ENCODE data around the gene ALX4. TPM values are rescaled to one million over a fixed set of nuclear protein-coding genes. Genes with fewer than 3 reads are reported as not detected.

Gene ALX4
- total and polyA plus RNA-seq, 2 donors (not counting 1 experiment from before 2014, with no cell fraction given): not detected

DNA sequence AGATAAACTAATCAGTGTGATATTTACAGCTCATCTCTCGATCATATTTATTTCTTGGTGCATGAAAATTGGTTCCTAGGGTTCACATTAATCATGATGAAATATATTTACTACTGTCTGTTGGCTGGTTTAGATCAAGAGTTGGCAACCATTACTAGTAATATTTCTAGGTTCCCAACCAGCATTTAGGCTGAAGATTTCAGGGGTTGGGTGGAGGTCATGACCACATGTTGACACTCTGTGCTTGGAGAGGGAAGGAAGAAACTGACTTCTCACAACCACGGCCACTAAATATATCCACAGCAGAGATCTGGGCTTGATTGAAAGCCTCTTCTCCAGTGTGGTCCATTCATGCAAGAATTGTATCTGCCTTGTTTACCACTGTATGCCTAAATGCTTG is 87.9 kb downstream of the ALX4 start:
- Mint-ChIP-seq H3K27ac (no peak overlapping the region), H3K4me1 (peaks cover 2% of the 10 kb centered on the region), H3K9me3 (ENCODE audit: insufficient read depth) (no peaks in the 10 kb centered on the region), H3K27me3 (no peaks in the 10 kb centered on the region), H3K4me3 (no peak overlapping the region)
- ChIA-PET POLR2A (no interaction called here), CTCF (no interaction called here)
- H3K27ac ChIP-seq (ENCODE audit: low read length in 2 of 2): no peak overlapping the region
- no peaks in the 10 kb centered on the region for H3K27me3 ChIP-seq (replicated peaks in 1 of 4; ENCODE audit: control extremely low read depth in 1 of 4, control insufficient read depth in 3 of 4, insufficient read depth in 4 of 4, low read length in 3 of 4)
- intact Hi-C loops (cut with micrococcal nuclease): no loop called here
- no peak for TF ChIP-seq EZH2 (IDR thresholded peaks at IDR 0.05; ENCODE audit: borderline replicate concordance, insufficient read depth, low read depth, low read length, poor library complexity, severe bottlenecking)
- TF ChIP-seq, protein P1, sequence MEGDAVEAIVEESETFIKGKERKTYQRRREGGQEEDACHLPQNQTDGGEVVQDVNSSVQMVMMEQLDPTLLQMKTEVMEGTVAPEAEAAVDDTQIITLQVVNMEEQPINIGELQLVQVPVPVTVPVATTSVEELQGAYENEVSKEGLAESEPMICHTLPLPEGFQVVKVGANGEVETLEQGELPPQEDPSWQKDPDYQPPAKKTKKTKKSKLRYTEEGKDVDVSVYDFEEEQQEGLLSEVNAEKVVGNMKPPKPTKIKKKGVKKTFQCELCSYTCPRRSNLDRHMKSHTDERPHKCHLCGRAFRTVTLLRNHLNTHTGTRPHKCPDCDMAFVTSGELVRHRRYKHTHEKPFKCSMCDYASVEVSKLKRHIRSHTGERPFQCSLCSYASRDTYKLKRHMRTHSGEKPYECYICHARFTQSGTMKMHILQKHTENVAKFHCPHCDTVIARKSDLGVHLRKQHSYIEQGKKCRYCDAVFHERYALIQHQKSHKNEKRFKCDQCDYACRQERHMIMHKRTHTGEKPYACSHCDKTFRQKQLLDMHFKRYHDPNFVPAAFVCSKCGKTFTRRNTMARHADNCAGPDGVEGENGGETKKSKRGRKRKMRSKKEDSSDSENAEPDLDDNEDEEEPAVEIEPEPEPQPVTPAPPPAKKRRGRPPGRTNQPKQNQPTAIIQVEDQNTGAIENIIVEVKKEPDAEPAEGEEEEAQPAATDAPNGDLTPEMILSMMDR (IDR thresholded peaks at IDR 0.05): no peak
- no peaks in the 10 kb centered on the region for H3K4me1 ChIP-seq (ENCODE audit: control insufficient read depth in 2 of 2, insufficient read depth in 2 of 2, low read length in 2 of 2)
- H3K79me2 ChIP-seq (ENCODE audit: control insufficient read depth, insufficient read depth, low read length): no peaks in the 10 kb centered on the region
- H4K20me1 ChIP-seq (ENCODE audit: control insufficient read depth, insufficient read depth, low read length, poor library complexity, severe bottlenecking): no peaks in the 10 kb centered on the region
- no peak overlapping the region for H2AFZ ChIP-seq (ENCODE audit: insufficient read depth, low read depth, low read length, poor library complexity, severe bottlenecking)
- DNase-seq (no peak), ATAC-seq (ENCODE audit: low read depth) (no peak)
- H3K9ac ChIP-seq (ENCODE audit: low read length): no peak overlapping the region
- no peak overlapping the region for H3K4me2 ChIP-seq (replicated peaks; ENCODE audit: low read depth, low read length, poor library complexity, severe bottlenecking)
- H3K9me3 ChIP-seq (ENCODE audit: control extremely low read depth in 1 of 3, control insufficient read depth in 2 of 3, insufficient read depth in 1 of 3, low read length in 2 of 3): no peaks in the 10 kb centered on the region
- no CpG with 5 or more reads among the region's 2 CpGs for WGBS (ENCODE audit: insufficient coverage)
- H3K36me3 ChIP-seq (replicated peaks in 1 of 2; ENCODE audit: control extremely low read depth in 1 of 2, control insufficient read depth in 1 of 2, extremely low read depth in 1 of 2, insufficient read depth in 2 of 2, low read length in 1 of 2): peaks cover 0 to 4% of the 10 kb centered on the region in 2 experiments
- no peak overlapping the region for H3K4me3 ChIP-seq (ENCODE audit: control extremely low read depth in 1 of 5, extremely low read depth in 1 of 5, insufficient read depth in 1 of 5, low read depth in 2 of 5, low read length in 4 of 5)

DNA sequence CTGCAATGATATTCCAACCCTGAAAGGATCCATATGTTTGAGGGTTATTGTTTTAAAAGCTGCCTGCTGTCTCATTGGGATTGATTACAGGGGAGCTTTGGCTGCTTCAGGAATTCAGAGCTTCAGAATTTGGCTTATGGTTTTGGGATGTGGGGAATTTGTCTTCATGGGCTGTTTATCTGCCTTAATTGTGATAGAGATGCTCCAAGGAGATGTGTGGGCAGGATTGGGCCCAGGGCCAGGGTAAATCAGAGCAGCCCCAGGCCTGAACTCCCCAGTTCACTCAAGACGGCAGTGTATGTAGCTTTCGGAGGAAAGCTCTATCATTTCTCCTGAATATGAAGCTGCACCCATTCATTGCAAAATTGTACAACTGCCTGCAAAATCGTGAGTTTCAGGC is 88.5 kb downstream of the ALX4 start:
- Mint-ChIP-seq H3K4me3 (no peak overlapping the region), H3K4me1 (no peaks in the 10 kb centered on the region), H3K9me3 (ENCODE audit: insufficient read depth) (no peaks in the 10 kb centered on the region), H3K27me3 (no peaks in the 10 kb centered on the region), H3K27ac (no peak overlapping the region)
- peaks cover 0 to 6% of the 10 kb centered on the region in 2 experiments for H3K36me3 ChIP-seq (replicated peaks in 1 of 2; ENCODE audit: control extremely low read depth in 1 of 2, control insufficient read depth in 1 of 2, extremely low read depth in 1 of 2, insufficient read depth in 2 of 2, low read length in 1 of 2)
- ChIA-PET CTCF (no interaction called here), POLR2A (no interaction called here)
- no peak overlapping the region for H3K4me2 ChIP-seq (replicated peaks; ENCODE audit: low read depth, low read length, poor library complexity, severe bottlenecking)
- no peak for TF ChIP-seq EZH2 (IDR thresholded peaks at IDR 0.05; ENCODE audit: borderline replicate concordance, insufficient read depth, low read depth, low read length, poor library complexity, severe bottlenecking)
- TF ChIP-seq, protein P1 (IDR thresholded peaks at IDR 0.05): no peak
- no peak overlapping the region for H3K9ac ChIP-seq (ENCODE audit: low read length)
- no peaks in the 10 kb centered on the region for H3K4me1 ChIP-seq (ENCODE audit: control insufficient read depth in 2 of 2, insufficient read depth in 2 of 2, low read length in 2 of 2)
- H4K20me1 ChIP-seq (ENCODE audit: control insufficient read depth, insufficient read depth, low read length, poor library complexity, severe bottlenecking): no peaks in the 10 kb centered on the region
- H2AFZ ChIP-seq (ENCODE audit: insufficient read depth, low read depth, low read length, poor library complexity, severe bottlenecking): no peak overlapping the region
- H3K4me3 ChIP-seq (ENCODE audit: control extremely low read depth in 1 of 5, extremely low read depth in 1 of 5, insufficient read depth in 1 of 5, low read depth in 2 of 5, low read length in 4 of 5): no peak overlapping the region
- no peaks in the 10 kb centered on the region for H3K27me3 ChIP-seq (replicated peaks in 1 of 4; ENCODE audit: control extremely low read depth in 1 of 4, control insufficient read depth in 3 of 4, insufficient read depth in 4 of 4, low read length in 3 of 4)
- no peak for DNase-seq
- intact Hi-C loops (cut with micrococcal nuclease): no loop called here
- ATAC-seq (ENCODE audit: low read depth): no peak
- WGBS (ENCODE audit: insufficient coverage): no CpG with 5 or more reads among the region's 3 CpGs
- no peaks in the 10 kb centered on the region for H3K79me2 ChIP-seq (ENCODE audit: control insufficient read depth, insufficient read depth, low read length)
- no peaks in the 10 kb centered on the region for H3K9me3 ChIP-seq (ENCODE audit: control extremely low read depth in 1 of 3, control insufficient read depth in 2 of 3, insufficient read depth in 1 of 3, low read length in 2 of 3)
- H3K27ac ChIP-seq (ENCODE audit: low read length in 2 of 2): no peak overlapping the region
